Stimulated activated CD4-positive, alpha-beta T cell treated with anti-CD3 and anti-CD28 coated beads, Interleukin-1b, Interleukin-23, amount 100 ng/mL, for 1 hour (primary cell): ENCODE results near the gene SMARCD2.
"Not testable (repeated sequence)": the region's sequence is repeated elsewhere in the genome, so short reads cannot be mapped to it uniquely, and the experiment has no call there.

Experiments used
- DNase-seq, 2 donors: peaks; one replicate each; pipeline ENCODE4 v3.0.0-alpha.2; 2020; ENCODE audit warnings: low read depth in 2 of 2

Gene SMARCD2

GRCh38 chr17:63804328-63804727, 38.2 kb downstream of the SMARCD2 start:
- DNase-seq, result no peak

GRCh38 chr17:63800783-63801182, 41.7 kb downstream of the SMARCD2 start:
- DNase-seq, result no peak

- no peak for DNase-seq
Observed at GRCh38 chr17:63798572-63799106, 43.8 kb downstream of the SMARCD2 start.

- DNase-seq, result not testable (repeated sequence)
Observed at GRCh38 chr17:63796375-63796774, 46.1 kb downstream of the SMARCD2 start.

- no peak for DNase-seq
Observed at GRCh38 chr17:63792055-63792729, 50.3 kb downstream of the SMARCD2 start.

GRCh38 chr17:63790057-63790456, 52.4 kb downstream of the SMARCD2 start:
- DNase-seq, result no peak

GRCh38 chr17:63786971-63787711, 55.3 kb downstream of the SMARCD2 start:
- no peak for DNase-seq

GRCh38 chr17:63786117-63786516, 56.4 kb downstream of the SMARCD2 start:
- DNase-seq, result no peak

GRCh38 chr17:63785556-63785955, 56.9 kb downstream of the SMARCD2 start:
- no peak for DNase-seq

- no peak for DNase-seq
Observed at GRCh38 chr17:63783522-63783921, 59.0 kb downstream of the SMARCD2 start.
